ENCODE data around the gene GOLIM4.
"Not testable (repeated sequence)": the region's sequence is repeated elsewhere in the genome, so short reads cannot be mapped to it uniquely, and the experiment has no call there.

The GOLIM4 gene

GRCh38 chr3:168073842-168074605, 21.7 kb downstream of the GOLIM4 start:
- DNase-seq = no peak

GRCh38 chr3:168072323-168072650, 23.4 kb downstream of the GOLIM4 start:
- no peak for DNase-seq

- DNase-seq = no peak
These were observed 24.0 kb downstream of the GOLIM4 start for GRCh38 chr3:168071591-168072322.

GRCh38 chr3:168070919-168071318, 24.8 kb downstream of the GOLIM4 start:
- DNase-seq = no peak

- no peak for DNase-seq
These were observed 27.4 kb downstream of the GOLIM4 start for GRCh38 chr3:168068346-168068745.

- DNase-seq = no peak
These were observed 28.8 kb downstream of the GOLIM4 start for GRCh38 chr3:168066882-168067281.

- DNase-seq = no peak
These were observed 30.2 kb downstream of the GOLIM4 start for GRCh38 chr3:168065569-168065968.

- DNase-seq = no peak
These were observed 32.6 kb downstream of the GOLIM4 start for GRCh38 chr3:168063122-168063521.

GRCh38 chr3:168062679-168063078, 33.0 kb downstream of the GOLIM4 start:
- no peak for DNase-seq

GRCh38 chr3:168061332-168061996, 34.3 kb downstream of the GOLIM4 start:
- DNase-seq = no peak

GRCh38 chr3:168060317-168060716, 35.4 kb downstream of the GOLIM4 start:
- DNase-seq = no peak

- no peak for DNase-seq
These were observed 37.2 kb downstream of the GOLIM4 start for GRCh38 chr3:168058481-168058880.

- not testable (repeated sequence) for DNase-seq
These were observed 39.1 kb downstream of the GOLIM4 start for GRCh38 chr3:168056398-168057230.

- no peak for DNase-seq
These were observed 41.3 kb downstream of the GOLIM4 start for GRCh38 chr3:168054447-168054846.

- DNase-seq = no peak
These were observed 42.6 kb downstream of the GOLIM4 start for GRCh38 chr3:168053115-168053514.

GRCh38 chr3:168052515-168052914, 43.2 kb downstream of the GOLIM4 start:
- no peak for DNase-seq

GRCh38 chr3:168051531-168052471, 43.9 kb downstream of the GOLIM4 start:
- DNase-seq = no peak

GRCh38 chr3:168051070-168051469, 44.7 kb downstream of the GOLIM4 start:
- DNase-seq = no peak

GRCh38 chr3:168049367-168049974, 46.3 kb downstream of the GOLIM4 start:
- DNase-seq = no peak

GRCh38 chr3:168048414-168049330, 47.1 kb downstream of the GOLIM4 start:
- DNase-seq = no peak
